HL-60 (cell line): Measurements from ENCODE around the gene WARS2.

ENCODE experiments used
- DNase-seq, 2 experiments: peaks; one replicate each; pipeline ENCODE4 v3.0.0-alpha.2; 2010 to 2020; ENCODE audit warnings: low read depth in 1 of 2, low spot score in 1 of 2
- H3K27ac ChIP-seq: fragments of 250-450 bp; sonication (Bioruptor Pico); replicated peaks from 2 replicates; pipeline ENCODE4 v1.5.1; 2020; ENCODE audit warnings: mild to moderate bottlenecking, moderate library complexity
- H3K27me3 ChIP-seq: fragments of 250-450 bp; sonication (Bioruptor Pico); 2 replicates; pipeline ENCODE4 v1.5.1; 2021; ENCODE audit warnings: mild to moderate bottlenecking, moderate library complexity; ENCODE audit not compliant: insufficient read depth, poor library complexity, severe bottlenecking
- H3K4me3 ChIP-seq: replicated peaks from 2 replicates; pipeline ENCODE4 v1.5.1; 2011; ENCODE audit warnings: mild to moderate bottlenecking, control low read depth, low read length; ENCODE audit not compliant: insufficient read depth
- CTCF ChIP-seq: IDR thresholded peaks from one replicate; pipeline ENCODE4 v1.5.1; 2011; ENCODE audit warnings: low read length, control low read depth, inconsistent platforms; ENCODE audit not compliant: insufficient read depth
- GABPA ChIP-seq: IDR thresholded peaks from 2 replicates; pipeline ENCODE4 v1.6.1; 2012; ENCODE audit warnings: low read depth
- POLR2AphosphoS5 ChIP-seq: IDR thresholded peaks from 2 replicates; pipeline ENCODE4 v1.6.1; 2012; ENCODE audit warnings: low read depth
- REST ChIP-seq: IDR thresholded peaks from 2 replicates; pipeline ENCODE4 v1.6.1; 2012; ENCODE audit warnings: low read depth; ENCODE audit not compliant: insufficient replicate concordance
- SPI1 ChIP-seq: IDR thresholded peaks from 2 replicates; pipeline ENCODE4 v1.6.1; 2012; ENCODE audit warnings: low read depth, mild to moderate bottlenecking, borderline replicate concordance

The WARS2 gene

GRCh38 chr1:119093721-119094120, 46.7 kb downstream of the WARS2 start:
- Histone ChIP-seq H3K27me3 (no peaks in the 10 kb centered on the region), H3K4me3 (no peak overlapping the region), H3K27ac (no peak overlapping the region)
- TF ChIP-seq SPI1 (no peak), REST (no peak), POLR2AphosphoS5 (no peak), CTCF (no peak), GABPA (no peak)
- DNase-seq: no peak

GRCh38 chr1:119091618-119092017, 48.8 kb downstream of the WARS2 start:
- Histone ChIP-seq H3K27me3 (no peaks in the 10 kb centered on the region), H3K4me3 (no peak overlapping the region), H3K27ac (no peak overlapping the region)
- TF ChIP-seq POLR2AphosphoS5 (no peak), SPI1 (no peak), REST (no peak), GABPA (no peak), CTCF (no peak)
- DNase-seq: no peak

- no peak for DNase-seq
- Histone ChIP-seq H3K27ac (no peak overlapping the region), H3K4me3 (no peak overlapping the region), H3K27me3 (no peaks in the 10 kb centered on the region)
- no peak for TF ChIP-seq POLR2AphosphoS5
- no peak for TF ChIP-seq SPI1
- no peak for TF ChIP-seq GABPA
- TF ChIP-seq CTCF: no peak
- TF ChIP-seq REST: no peak
Observed at GRCh38 chr1:119090250-119090649, 50.2 kb downstream of the WARS2 start.
